ENCODE results near the gene ENTREP3.

ENTREP3 gene

GRCh38 chr1:155205035-155205434, 50.2 kb downstream of the ENTREP3 start:
- H3K4me3 ChIP-seq (ENCODE audit: low read length): no peak overlapping the region
- TF ChIP-seq CTCF (conservative IDR thresholded peaks at IDR 0.05; ENCODE audit: low read depth, low read length): no peak
- no peak for DNase-seq (ENCODE audit: low read depth)

GRCh38 chr1:155202731-155203515, 52.4 kb downstream of the ENTREP3 start:
- H3K4me3 ChIP-seq (ENCODE audit: low read length): no peak overlapping the region
- TF ChIP-seq CTCF (conservative IDR thresholded peaks at IDR 0.05; ENCODE audit: low read depth, low read length): no peak

GRCh38 chr1:155202198-155202597, 53.1 kb downstream of the ENTREP3 start:
- DNase-seq (ENCODE audit: low read depth): no peak

More at GRCh38 chr1:155202731-155203515, 52.4 kb downstream of the ENTREP3 start:
- DNase-seq (ENCODE audit: low read depth): no peak

GRCh38 chr1:155200920-155201319, 54.4 kb downstream of the ENTREP3 start:
- H3K4me3 ChIP-seq (ENCODE audit: low read length): no peak overlapping the region
- TF ChIP-seq CTCF (conservative IDR thresholded peaks at IDR 0.05; ENCODE audit: low read depth, low read length): no peak
- no peak for DNase-seq (ENCODE audit: low read depth)

More at GRCh38 chr1:155202198-155202597, 53.1 kb downstream of the ENTREP3 start:
- no peak overlapping the region for H3K4me3 ChIP-seq (ENCODE audit: low read length)
- TF ChIP-seq CTCF (conservative IDR thresholded peaks at IDR 0.05; ENCODE audit: low read depth, low read length): no peak

- H3K4me3 ChIP-seq (ENCODE audit: low read length): no peak overlapping the region
- DNase-seq (ENCODE audit: low read depth): no peak
- no peak for TF ChIP-seq CTCF (conservative IDR thresholded peaks at IDR 0.05; ENCODE audit: low read depth, low read length)
Observed at GRCh38 chr1:155199792-155200191, 55.5 kb downstream of the ENTREP3 start.

GRCh38 chr1:155198547-155198906, 56.8 kb downstream of the ENTREP3 start:
- no peak for TF ChIP-seq CTCF (conservative IDR thresholded peaks at IDR 0.05; ENCODE audit: low read depth, low read length)
- no peak overlapping the region for H3K4me3 ChIP-seq (ENCODE audit: low read length)
- DNase-seq (ENCODE audit: low read depth): no peak

GRCh38 chr1:155197901-155198546, 57.3 kb downstream of the ENTREP3 start:
- H3K4me3 ChIP-seq (ENCODE audit: low read length): no peak overlapping the region
- no peak for TF ChIP-seq CTCF (conservative IDR thresholded peaks at IDR 0.05; ENCODE audit: low read depth, low read length)
- DNase-seq (ENCODE audit: low read depth): no peak

Measured in retinal pigment epithelial cell (primary cell).